Colon (tissue), 2 donors: Measurements from ENCODE around the gene DNAH12.
"Not testable (repeated sequence)": the region's sequence is repeated elsewhere in the genome, so short reads cannot be mapped to it uniquely, and the experiment has no call there.

Experiments
- FAIRE-seq: peaks from 2 replicates; lab custom pipeline; 2012; peaks lifted over from hg19 to GRCh38; lab: Jason Lieb, UNC
- donor health status: control.
- donor health status: control.

Gene DNAH12

DNA sequence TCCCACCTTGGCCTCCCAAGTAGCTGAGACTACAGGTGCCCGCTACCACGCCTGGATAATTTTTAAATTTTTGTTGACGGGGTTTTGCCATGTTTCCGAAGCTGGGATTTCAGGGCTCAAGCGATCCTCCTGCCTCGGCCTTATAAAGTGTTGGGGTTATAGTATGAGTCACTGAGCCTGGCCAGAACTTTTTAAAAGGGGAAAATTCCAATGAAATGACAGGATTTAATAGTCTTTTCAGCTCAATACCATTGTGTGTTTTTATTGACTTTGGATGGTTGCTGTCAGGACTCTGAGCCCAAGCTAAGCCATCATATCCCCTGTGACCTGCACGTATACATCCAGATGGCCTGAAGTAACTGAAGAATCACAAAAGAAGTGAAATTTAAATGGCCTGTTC, 240.6 kb downstream of the DNAH12 start:
- FAIRE-seq = not testable (repeated sequence)

DNA sequence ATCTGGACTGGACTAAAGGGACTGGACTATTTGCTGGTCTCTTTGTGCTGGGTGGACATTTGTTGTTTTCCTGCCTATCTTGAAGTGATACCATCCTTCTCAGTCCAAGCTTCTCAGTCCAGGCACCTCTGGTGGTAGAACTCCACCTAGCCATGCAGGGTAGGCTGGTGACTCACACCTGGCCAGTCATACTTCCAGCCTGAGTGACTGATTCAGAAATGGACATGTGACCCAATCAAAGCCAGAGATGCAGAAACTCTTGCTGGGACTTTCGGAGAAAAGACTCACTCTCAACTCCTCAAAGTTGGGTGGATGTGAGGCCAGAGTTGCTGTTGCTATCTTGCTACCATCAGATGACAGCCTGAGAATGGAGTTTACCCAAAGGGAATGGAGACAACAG, 246.1 kb downstream of the DNAH12 start:
- no peak for FAIRE-seq

DNA sequence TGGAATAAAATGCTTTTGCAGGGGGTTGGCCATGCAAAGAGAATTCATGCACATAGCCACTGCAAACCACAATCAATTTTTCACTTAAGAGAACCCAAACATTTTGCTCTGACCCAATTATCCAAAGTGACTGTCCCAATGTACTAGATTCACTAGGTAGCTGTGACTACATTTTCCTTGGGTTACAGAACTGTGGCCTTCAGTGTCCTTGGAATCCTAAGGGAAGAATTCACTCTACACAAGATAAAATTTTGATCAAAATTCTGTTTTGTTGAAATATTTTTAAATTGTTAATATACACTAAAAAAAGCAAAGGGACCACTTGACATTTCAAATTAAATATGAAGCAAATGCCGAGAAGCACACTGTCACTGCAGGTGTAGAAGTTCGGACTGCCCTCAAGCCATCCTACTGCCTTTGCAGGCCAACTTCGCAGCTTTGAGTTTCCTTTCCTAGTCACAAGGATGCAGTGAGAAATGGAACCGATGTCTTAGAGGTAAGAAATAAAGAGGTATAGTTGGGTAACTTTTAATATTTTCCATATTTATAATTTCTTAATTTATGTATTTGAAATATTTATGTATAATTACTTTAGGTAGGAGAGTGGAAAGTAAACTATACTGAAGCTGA, 251.1 kb downstream of the DNAH12 start:
- FAIRE-seq = no peak

DNA sequence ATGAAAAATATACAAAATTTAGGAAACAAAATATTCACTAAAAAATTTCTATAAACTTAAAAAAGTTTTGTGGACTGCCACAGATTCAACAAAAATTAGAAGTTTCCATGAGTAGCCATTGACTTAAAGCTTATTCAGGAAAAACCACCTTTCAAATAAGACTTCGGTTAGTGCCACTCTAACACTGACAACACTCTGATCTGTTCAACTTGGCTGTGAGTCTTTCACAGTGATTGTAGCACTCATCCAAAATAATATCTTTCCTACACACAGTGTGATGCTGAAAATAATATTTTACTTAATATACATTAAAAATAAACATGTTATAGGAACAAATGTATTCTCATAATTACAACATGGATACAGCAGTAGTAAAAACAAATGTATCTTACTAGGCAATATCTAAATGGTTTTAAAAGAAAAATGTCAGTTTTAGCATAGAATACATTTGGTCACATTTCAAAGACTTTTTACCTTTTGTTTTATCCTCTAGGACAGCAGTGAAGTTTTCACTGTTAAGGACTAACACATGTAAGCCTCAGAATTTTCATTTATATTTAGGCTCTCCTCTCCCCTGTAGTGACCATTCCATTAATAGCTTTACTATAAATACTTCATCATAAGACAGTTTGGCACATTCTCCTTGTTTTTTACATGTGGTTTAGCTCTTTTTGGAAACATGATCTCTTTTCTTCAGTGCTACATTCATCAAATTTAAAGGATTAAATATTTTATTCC, 251.8 kb downstream of the DNAH12 start, which contains the start of gene ASB14:
ASB14 (minus strand) TSS at position 527 of the 738 bp plus-strand sequence. CDS start 652 bp downstream, outside the sequence.
- FAIRE-seq = no peak

DNA sequence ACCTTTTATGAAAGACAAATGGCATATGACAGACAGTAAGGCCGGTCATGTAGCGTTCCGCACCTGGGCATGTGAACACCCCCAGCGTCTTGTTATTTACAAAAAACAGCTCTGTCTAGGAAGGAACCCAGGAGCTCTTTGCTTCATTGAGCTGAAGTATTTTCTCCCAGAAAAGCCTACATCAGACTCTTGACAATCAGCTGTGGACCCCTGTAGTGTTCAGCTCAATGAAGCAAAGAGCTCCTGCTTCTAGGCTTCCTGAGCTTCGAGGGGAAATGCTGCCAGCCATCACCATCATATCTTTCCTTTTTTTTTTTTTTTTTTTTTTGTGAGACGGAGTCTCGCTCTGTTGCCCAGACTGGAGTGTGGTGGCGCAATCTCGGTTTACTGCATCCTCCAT, 255.7 kb downstream of the DNAH12 start:
- FAIRE-seq = no peak

DNA sequence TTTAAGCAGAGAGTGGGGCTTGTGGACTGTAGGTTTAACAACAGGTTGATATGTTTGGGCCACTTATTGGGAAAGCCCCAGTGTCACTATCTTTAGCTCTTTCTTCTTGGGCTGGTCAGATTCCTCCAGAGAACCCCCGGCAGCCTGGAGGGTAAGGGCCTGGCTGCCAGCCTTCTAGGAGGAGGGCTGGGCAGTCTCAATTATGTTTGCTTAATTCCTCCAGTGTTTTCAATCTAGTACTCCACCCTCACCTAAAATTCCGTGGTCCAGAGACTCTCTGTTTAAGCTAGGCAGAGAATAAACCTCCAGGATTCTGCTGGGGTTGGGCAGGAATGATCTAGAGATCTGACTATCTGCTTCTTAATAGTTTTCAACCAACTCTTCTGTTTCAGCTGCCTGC, 256.9 kb downstream of the DNAH12 start:
- FAIRE-seq = no peak

DNA sequence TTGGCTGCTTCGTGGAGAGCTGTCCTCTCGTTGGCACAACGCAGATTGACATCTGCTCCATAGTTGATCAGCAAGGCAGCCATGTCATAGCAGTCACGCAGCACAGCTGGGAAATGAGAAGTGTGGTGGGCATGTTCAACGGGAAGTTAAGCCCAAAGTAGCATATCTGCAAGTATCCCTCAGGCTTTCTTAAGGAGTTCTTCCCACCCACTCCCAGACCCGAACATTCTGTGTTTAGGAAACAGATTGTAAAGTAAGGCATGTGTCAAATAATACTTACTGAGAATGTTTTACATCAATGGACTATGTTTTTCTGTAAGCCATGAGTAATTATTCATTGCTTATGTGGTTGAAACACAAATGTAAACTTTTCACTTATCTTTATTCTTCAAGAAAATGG, 260.8 kb downstream of the DNAH12 start:
- no peak for FAIRE-seq

DNA sequence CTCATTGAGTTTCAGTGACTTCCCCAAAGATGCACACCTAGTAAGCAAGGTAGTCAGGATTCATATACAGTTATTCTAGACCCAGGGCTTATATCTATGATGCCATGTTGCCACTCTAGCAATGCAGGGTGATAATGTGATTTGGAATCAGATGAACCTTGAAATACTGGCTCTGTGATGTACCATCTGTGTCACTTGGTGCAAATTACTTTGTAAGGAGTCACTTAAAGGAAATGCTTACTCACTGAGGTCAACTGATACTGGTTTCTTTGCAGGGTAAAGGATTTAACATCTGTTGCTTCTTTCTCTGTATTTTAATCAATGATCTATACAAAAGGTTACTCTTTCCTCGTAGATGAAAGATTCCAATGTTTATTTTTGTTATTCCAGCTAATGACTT, 262.4 kb downstream of the DNAH12 start:
- no peak for FAIRE-seq

DNA sequence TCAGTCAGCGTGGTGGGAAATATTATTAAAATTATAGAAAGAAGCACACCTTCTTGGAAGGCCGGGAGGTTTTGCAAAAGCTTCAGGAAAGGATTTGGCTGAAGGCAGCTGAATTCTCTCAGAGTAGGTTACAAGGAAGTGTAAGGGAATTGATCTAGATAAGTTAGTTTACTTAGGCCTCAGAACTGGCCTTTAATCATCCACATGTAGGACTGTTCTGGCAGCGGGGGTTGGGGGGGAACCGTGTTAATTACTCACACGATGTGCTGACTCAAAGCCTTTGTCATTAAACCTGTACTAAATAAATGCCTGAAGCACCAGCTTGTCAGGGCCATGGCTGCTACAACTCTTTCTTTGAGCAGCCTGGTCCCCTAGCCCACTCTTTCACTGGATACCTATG, 264.5 kb downstream of the DNAH12 start:
- no peak for FAIRE-seq

DNA sequence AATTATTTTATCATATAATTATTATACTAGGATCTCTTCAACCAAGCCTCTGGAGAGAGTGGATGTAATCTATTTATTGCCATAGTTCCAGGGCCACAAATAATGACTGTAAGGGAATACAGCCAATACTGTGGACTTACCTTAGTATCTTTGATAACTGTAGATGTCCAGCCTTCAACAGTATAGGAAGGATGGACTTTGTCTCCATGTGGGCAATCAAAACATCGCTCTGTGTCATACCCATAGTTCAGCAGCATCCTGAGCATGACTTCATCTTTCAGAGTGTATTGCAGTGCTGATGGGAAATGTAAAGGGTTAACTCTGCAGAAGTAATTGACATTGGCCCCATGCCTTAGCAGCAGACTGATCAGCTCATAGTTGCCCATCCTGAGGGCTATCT, 265.9 kb downstream of the DNAH12 start:
- FAIRE-seq = no peak

DNA sequence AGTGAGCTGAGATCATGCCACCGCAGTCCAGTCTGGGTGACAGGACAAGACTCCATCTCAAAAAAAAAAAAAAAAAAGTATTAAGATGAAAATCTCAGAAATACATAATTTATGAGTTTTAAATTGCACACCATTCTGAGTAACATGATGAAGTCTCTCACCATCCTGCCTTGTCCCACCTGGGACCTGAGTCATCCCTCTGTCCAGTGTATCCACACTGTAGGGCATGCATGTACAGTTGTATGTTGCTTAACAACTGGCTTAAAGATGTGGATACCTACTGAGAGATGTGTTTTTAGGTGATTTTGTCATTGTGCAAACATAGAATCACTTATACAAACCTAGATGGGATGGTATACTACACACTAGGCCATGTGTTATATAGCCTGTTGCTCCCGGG, 268.8 kb downstream of the DNAH12 start:
- no peak for FAIRE-seq

DNA sequence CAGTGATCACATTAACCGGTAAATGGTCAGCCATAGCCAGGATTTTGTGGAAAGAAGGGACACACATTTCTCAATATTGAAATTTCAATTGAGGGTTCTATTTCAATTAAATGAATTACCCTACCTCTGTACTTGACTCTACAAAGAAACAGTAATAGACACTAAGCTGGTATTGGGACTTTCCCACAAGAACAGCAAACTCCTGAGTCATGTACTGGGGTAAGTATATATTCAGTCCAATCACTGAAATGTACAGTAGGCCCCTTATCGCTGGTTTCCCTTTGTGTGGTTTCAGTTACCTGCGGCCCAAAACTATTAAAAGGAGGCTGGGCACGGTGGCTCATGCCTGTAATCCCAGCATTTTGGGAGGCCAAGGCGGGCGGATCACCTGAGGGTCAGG, 269.3 kb downstream of the DNAH12 start:
- no peak for FAIRE-seq

DNA sequence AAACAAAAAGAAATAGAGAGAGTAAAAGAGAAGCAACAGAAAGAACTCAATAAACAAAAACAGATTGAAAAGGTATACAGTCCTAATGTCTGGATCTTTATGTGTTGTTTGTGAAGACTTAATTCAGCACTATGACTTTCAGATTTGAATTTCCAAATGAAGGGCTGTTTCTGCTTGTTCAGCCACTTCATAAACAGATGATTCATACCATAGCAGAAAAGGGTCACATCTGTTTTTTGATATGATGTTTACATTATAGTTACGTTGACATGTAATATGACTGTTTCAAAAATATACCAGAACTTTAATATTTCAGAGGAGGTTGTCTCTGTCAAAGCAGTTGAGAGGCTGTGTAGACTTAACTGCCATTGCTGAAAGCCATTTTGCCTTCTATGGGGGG, 275.7 kb downstream of the DNAH12 start:
- no peak for FAIRE-seq

DNA sequence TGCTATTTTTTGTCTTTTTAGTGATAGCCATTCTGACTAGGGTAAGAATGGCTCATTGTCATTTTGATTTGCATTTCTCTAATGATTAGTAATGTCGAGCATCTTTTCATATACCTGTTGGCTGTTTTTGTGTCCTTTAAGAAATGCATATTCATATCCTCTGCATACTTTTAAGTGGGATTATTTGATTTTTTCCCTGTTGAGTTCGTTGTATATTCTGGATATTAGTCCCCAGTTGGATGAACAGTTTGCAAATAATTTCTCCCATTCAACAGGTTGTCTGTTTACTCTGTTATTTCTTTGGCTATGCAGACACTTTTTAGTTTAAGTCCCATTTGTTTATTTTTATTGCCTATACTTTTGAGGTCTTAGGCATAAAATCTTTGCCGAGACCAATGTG, 282.2 kb downstream of the DNAH12 start:
- FAIRE-seq = no peak

DNA sequence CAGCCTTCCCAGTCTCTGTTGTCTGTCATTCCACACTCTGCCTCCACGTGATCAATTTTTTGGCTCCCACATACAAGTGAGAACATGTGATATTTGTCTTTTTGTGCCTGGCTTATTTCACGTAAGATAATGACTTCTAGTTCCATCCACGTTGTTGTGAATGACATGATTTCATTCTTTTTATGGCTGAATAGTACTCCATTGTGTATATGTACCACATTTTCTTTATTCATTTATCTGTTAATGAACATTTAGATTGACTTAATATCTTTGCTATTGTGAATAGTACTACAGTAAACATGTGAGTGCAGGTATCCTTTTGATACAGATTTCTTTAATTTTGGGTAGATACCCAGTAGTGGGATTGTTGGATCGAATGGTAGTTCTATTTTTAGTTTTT, 283.0 kb downstream of the DNAH12 start:
- FAIRE-seq = no peak

DNA sequence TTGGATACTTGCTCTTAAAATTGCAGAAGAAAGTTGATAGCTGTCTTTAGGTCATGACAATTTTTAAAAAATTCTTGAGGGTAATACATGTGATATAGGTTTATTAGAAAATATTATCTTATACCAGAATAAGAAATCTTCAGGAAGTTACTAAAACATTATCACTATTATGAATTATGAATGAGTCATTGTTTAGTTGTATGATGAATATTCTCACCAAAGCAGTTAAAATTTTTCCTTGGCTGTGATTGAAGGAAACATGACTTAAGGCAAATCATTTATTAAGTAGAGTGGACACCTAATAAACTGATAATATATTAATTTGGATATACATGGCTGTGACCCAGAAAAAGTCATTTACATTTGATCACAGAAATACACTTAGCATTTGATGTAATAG, 286.5 kb downstream of the DNAH12 start:
- FAIRE-seq = no peak

DNA sequence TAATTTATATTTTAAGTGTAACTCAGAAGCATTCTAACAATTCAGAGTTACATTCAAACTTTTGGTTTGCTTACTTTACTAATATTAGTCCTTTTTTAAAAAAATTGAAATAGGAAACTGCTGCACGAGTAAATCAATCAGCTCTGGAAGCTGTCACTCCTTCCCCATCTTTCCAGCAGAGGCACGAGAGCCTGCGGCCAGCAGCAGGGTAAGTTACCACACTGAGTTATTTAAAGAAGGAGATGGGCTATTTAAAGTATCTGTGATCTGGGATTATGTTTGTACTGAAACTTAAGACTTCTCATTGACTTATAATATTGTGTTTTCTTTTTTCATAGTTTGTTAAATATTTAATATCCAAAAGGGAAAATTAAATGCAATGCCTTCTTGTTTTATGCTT, 287.3 kb downstream of the DNAH12 start:
- no peak for FAIRE-seq

DNA sequence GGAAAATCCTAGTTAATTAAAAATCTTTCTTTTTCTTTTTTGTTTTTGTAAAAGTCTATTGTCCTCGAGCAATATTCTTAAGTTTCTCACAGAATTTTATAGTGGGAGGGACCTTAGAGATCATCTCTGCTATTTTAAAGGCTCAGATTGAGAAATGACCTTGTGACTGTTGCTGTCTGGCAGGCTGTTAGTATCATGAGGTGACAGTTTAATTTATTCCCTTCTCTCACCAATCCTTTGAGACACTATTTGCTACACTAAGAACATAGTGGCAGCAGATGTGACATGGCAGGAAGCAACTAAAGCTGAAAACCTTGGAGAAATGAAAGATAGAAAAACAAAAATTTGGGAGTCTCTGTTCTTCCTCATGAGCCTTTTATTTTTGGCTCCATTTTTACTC, 291.7 kb downstream of the DNAH12 start:
- FAIRE-seq = no peak

DNA sequence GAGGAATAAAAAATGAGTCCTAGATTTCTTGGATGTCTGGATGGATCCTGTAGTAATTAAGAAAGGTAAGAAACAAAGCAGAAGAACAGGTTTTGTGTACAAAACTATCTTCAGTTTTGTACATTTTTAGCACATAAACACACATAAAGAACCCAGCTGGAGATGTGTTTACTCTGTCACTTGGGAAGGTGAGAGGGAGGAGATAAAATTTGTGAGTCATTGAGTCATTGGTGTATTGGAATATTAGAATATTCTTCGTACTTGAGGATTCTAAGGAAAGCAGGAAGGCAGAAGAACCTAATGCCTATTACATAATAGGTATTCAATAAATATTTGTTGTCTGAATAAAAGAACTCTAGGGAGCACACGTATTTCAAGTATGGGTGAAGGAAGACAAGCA, 299.2 kb downstream of the DNAH12 start:
- FAIRE-seq = no peak
